ENCODE measurements around the gene HADH.

- TF ChIP-seq CTCF (IDR thresholded peaks at IDR 0.05) (no peak), POLR2A (IDR thresholded peaks at IDR 0.05) (no peak)
These were observed 48.2 kb downstream of the HADH start for GRCh38 chr4:108037884-108038283.

Data from adrenal gland (tissue), 5 donors.